Cardiac fibroblast (primary cell): ENCODE results near the gene SCARB1.

ENCODE experiments used
- DNase-seq, 2 donors: peaks; one replicate each; pipeline versions ENCODE4 v3.0.0 to v3.0.0-alpha.2; 2010; ENCODE audit warnings: low read depth in 2 of 2
- H3K4me3 ChIP-seq, 2 donors: replicated peaks in 1 of 2; 1 replicate in 1 of 2; 2 replicates in 1 of 2; pipeline ENCODE4 v1.5.1; 2011; ENCODE audit warnings: low read depth in 2 of 2, low read length in 2 of 2, mild to moderate bottlenecking in 2 of 2, moderate library complexity in 1 of 2
- CTCF ChIP-seq: IDR thresholded peaks from one replicate; pipeline ENCODE4 v1.5.1; 2011; ENCODE audit warnings: low read depth, mild to moderate bottlenecking, low read length, inconsistent platforms

SCARB1 gene

GRCh38 chr12:124832856-124833255 lies 30.8 kb downstream of the SCARB1 start:
- no peak for TF ChIP-seq CTCF
- DNase-seq: no peak
- no peak overlapping the region for H3K4me3 ChIP-seq

- no peak overlapping the region for H3K4me3 ChIP-seq
- DNase-seq: no peak
- TF ChIP-seq CTCF: no peak
These were observed 32.1 kb downstream of the SCARB1 start for GRCh38 chr12:124831590-124831989.

- no peak for TF ChIP-seq CTCF
- DNase-seq: no peak
- H3K4me3 ChIP-seq: no peak overlapping the region
These were observed 33.4 kb downstream of the SCARB1 start for GRCh38 chr12:124830306-124830705.

GRCh38 chr12:124829708-124830304 lies 33.9 kb downstream of the SCARB1 start:
- peak in 1 of 2 donors; percentile 15 for DNase-seq
- no peak for TF ChIP-seq CTCF
- no peak overlapping the region for H3K4me3 ChIP-seq

GRCh38 chr12:124829008-124829707 lies 34.5 kb downstream of the SCARB1 start:
- peak; percentile 77 to 92 for DNase-seq
- no peak overlapping the region for H3K4me3 ChIP-seq
- TF ChIP-seq CTCF: no peak

GRCh38 chr12:124828264-124829007 lies 35.2 kb downstream of the SCARB1 start:
- no peak overlapping the region for H3K4me3 ChIP-seq
- peak; percentile 58 for DNase-seq
- TF ChIP-seq CTCF: no peak
